AG20443 (cell line): ENCODE results near the gene PEMT.
A peak's percentile ranks its signal among the peaks of the same experiment; 100 is the strongest.

Source experiments
- DNase-seq: peaks from one replicate; pipeline ENCODE4 v3.0.0; 2012; ENCODE audit warnings: low spot score, mixed read lengths

The PEMT gene

DNA sequence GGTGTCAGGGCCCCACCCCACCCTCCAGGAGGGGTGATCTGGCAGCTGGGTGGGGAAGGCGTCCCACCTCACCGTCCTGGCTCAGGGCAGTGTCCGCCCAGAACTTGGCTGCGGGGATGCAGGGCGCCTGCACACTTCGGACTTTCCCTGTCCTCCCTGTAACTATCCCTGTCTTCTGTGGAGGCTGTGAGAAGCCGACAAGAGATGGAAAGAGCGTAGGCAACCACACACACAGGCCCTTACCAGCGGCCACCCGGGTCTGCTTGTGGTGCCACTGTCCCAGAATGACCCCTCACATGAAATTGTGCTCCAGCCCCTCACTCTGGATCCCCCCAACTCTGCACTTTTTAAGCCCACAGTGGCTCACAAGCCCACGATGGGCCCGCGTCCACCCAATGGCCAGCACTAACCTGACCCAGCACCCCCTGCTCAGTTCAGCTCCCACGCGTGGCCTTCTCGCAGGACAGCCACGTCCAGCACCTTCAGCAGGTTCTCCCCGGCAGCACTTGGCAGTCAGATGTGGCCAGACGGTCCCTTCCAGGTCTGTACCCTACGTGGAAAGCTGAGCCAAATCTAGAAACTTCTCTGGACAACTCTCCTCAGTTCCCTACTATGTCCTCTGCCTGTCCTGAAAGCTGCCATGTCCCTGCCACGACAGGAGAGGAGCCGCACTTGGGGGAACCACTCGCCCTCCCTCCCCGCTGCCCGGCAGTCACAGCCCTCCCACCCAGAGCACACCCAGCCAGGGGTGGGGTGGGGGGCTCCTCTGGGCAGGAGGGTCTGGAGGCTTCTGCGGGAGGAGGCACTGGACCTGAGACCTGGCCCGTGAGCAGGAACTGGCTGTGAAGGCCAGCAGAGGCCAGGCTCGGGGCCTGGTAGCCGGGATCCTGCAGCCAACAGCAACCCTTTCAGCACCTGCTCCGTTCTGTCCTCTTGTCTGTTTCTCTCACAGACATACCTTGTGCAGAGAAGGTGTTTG is 38.0 kb downstream of the PEMT start:
- DNase-seq: no peak

DNA sequence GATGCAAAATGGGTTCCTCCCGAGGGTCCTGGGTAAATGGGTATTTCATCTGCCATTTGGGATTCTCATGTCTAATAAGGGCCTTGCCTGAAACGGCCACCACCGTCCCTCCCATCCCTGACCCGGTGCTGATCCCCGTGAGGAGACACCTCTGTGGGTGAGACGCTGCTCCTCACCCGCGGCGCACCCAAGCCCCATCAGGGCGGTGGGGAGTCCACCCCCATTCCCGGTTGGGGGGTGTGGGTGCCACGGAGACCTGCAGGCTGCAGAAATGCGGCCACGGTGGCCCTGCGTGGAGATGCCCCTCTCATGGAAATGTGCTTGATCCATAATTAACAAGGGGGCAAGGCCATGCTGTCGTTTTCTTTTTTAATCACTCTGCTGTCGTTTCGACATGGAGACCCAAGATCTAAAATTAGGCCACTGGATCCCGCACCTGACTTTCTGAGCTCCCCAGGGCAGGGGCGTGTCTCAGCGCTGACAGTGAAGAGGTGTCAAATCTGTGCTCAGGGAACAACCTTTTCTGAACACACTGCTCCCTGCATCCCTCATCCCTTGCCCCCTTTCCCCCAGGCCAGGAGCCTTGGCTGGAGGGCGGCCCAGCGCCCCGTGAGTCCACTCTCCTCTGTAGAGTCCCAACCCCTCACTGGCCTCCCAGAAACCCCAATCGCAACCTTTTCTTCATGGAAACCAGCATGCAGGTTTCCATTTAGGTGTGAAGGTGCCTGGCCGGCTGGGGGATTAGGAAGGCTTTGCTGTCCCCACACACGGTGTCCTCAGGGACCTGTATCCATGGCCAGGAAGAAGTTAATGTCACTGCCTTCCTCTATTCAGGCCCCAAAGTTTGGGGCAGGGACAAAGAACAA is 38.9 kb downstream of the PEMT start:
- DNase-seq: no peak

DNA sequence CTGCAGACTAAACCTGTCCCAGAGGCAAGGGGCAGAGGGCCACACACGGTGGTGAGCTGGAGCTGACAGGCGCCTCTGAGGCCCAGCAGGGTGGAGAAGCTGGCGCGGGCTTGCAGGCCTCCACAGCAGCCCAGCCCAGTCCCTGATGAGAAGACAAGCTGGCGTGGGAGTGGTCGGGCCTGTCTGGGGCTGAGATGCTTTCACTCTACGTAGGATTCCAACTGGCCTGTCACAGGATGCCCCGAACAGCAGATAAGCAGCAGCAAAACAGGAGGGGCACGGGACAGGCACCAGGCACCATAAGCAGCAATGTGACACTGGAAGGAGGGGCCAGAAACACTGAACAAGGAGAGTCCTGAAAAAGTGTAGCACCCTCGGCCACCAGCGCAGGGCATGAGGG is 40.1 kb downstream of the PEMT start:
- DNase-seq: peak; percentile 69

DNA sequence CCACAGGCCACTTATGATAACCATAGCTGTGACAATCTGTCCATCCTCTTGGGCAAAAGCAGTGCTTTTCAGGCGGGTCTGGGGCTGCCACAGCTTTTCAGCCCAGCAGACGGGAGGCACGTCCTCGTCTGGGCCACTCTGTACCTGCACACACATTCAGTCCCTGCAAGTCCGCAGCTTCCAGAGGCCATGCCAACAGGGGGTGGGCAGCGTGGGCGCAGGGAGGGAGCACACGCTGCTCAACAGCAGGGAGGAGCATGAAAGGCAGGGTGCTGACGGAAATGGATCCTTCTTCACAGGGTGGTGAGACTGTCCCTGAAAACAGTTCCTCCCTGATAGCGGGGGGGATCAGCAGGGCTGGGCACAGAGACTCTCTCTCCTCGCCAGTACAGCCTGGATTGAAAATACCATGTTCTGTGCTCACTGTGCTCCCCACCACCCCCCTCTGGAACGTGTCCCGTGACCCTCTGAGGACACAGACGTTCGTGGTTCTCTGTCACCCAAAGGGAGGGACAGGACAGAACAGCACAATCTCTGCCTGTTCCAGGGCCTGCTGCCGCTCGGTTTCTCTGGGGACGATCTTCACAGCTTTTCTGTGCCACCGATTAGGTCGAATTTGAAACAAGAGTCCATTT is 41.7 kb downstream of the PEMT start:
- no peak for DNase-seq

DNA sequence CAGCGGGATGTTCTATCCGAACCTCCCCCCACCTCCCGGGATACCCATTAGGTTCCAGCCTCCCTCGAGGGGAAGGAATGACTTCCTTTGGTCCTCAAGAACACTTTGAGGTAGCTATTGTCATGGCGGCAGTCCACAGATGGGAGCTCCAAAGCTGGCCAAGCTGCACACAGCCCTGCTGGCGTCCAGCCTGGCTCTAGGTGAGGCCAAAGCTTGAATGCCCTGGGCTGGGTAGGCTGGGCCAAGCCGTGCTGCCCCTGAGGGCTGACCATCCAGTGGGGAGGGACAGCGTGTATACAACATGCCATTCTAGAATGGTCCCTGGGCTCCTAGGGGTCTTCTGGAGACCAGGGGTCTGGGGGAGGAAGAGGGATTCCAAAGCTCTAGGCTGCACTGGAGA is 43.5 kb downstream of the PEMT start:
- no peak for DNase-seq

DNA sequence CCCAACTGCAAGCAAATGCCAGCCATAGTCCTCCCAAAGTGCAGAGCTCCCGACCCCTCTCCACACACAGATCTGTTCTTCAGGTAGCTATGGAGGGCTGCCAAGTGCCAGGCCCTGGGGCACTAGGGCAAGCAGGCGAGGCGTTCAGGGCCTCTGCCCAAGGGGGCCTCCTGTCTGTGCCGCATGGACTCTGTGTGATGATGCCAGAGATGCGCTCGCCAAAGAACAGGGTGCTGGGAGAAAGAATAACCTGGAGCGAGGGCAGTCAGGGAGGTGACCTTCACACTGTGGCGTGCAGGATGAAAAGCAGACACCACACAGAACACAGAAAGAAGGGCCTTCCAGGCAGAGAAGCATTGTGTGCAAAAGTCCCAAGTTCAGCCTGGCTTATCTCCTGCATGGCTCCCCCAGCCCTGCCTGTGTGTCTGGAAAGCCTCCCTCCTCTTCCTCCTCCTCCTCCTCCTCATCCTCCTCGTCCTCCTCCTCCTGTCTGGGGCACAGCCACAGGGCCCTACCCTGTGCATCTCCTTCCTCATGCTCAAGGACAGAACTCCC is 44.2 kb downstream of the PEMT start:
- no peak for DNase-seq

DNA sequence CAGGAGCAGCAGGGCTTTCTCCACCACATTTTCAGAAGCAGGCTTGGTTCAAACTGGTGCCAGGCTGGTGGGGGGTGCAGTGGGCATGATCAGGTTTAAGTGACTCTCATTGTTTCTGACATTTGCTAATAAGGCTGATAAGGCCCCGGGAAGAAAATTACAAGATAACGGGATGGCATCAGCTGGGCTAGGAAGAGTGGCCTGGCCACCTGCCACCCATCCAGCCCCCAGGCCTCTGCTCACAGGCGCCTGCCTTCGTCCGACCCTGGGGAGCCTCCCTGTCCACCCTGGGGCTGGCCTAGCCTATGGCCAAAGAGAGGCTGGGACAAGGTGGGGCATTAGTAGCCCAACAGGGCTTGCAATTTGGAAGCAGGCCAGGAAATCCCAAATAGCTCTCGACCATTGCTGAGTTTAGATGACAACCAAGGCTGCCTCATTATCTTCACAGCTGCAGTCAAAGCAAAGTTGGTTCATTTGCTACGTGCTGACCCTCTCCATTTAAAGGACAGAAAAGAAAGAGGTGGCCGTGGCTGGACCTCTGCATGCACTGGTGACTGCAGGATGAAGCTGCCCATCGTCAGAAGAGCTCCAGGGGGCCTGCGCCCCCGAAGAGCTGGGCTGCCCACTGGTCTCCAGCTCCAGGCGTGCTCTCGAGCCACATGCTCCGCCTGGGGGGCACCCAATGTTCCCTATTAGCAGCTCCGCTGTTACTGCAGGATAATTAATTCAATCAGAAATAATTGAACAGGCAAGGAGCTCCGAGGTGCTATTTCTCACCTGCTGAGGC is 44.9 kb downstream of the PEMT start:
- DNase-seq: no peak

DNA sequence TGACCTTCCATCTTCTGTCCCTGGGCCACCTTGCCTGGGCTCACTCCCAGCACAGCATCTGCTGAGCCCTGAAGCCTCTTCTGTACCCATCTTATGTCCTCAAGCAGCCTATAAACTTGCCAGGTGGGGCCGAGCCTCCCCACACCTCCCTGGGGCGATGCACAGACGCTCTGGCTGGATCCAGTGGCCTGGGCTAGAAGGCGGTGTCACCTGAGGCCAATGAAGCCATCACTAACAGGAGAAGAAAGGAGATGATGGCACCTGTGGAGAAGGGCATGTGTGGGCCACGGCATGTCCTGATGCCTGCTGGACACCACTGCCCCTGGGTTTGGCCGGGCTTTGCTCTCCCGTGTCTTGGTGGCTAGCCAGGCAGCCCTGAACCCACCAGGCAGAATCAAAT is 45.5 kb downstream of the PEMT start:
- no peak for DNase-seq

DNA sequence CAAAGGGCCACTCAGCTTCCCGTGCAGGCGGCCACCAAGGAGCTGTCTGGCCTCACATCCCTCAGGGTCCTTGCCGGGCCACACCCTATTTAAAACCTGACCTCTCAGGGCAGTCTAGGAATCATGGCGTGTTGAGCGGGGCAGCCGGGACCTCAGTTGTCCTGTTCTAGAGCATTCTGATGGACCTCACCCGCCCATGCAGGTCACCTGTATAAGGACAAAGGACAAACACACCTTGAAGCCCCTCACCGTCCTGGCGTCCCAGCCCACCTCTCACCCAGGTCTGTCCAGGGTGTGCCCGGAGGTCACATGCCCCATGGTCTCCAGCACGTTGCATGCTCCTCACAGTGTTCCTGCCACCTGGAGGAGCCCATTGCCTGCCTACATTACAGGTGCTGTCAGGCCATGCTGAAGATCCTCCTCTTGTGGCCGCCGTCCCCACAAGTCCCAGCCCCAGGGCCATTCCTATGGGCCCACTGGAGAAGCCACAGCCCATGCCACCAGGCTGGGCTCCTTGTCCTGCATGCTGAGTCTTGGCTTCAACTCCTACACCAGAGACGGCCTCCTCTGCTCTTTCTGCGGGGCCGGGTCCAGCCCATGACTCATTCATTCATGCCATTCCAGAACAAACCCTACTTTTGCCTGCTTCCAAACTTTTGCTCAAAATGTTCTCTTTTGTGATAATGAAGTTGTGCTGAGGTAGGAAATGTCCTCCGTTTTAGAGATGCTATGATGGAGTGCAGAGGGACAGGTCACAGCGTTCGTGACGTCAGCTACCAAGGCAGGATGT is 46.3 kb downstream of the PEMT start:
- DNase-seq: peak; percentile 93

DNA sequence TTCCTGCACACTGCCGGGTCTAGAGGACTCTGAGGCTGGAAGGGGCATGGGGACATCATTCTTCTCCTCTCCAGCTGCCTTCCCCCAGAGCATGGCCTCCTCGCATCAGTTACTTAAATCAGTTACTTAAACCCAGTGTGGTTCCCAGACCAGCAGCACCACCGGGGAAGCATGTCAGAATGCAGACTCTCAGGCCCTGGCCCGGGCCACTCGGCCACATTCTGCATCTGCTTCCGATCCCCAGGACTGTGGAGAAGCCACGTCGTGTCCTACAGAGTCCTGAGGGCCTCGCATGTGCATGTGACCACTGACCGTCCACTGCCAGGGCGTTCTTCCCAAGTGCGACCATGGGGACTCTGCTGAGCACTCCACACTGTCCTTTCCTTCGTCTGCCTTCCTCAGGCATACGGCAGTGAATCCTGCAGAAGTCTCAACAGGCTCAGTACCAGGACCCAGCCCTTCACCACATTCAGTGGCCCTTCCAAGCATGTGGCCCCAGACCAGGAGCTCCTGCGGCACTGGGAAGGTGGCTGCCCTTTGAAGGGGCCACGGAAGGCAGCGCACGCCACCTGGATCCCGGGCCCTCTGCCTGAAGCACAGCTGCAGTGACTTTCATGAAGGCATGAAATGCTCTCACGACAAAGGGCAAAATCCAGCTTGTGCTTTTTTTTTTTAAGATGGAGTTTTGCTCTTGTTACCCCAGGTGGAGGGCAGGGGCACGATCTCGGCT is 48.4 kb downstream of the PEMT start:
- DNase-seq: no peak

DNA sequence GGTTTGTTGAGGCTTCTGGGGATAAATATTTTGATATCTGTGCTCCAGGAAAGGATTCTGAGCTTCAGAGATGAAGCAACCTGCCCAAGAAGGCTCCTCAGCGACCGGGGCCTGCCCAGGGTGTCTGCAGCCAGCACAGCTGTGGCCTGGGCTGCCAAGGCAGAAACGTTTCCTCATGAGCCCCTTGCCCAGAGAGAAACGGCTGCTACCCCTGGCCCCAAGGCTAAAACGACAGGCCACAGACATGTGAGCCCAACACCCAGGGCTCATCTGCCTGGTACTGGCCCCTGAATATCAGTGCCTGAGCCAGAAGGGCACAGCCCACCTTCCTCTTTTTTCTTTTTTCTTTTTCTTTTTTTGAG is 49.9 kb downstream of the PEMT start:
- DNase-seq: no peak

DNA sequence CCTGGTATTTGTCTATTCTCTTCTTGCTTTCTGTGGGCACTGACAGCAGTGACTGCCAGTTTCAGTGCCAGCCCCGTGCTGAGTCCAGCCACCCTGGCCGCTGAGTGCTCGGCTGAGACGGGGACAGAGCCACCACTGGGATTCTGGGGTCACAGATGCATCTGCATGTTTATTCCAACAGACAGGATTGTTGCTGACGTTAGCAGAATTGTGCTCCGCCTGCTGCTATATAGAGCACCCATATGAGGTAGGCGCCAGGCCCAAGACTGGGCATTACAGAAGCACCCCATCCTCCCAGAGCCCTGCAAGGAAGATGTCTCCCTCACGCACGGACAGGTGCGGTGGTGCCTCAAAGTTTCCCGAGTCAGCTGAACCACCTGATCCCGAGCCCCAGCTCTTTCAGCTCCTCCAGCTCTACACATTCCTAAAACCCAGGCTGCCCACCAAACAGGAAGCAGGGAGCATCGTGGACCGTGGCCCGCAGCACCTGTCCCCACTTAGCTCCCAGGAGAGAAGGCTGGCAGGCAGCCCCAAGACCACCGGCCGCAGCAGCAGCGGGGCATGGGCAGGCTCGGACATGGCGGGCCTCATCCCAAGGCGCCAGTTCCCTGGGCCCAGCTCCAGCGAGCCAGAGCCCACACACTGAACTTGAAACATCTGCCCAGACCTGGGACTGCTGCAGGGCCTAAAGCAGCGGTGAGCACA is 50.4 kb downstream of the PEMT start:
- no peak for DNase-seq

DNA sequence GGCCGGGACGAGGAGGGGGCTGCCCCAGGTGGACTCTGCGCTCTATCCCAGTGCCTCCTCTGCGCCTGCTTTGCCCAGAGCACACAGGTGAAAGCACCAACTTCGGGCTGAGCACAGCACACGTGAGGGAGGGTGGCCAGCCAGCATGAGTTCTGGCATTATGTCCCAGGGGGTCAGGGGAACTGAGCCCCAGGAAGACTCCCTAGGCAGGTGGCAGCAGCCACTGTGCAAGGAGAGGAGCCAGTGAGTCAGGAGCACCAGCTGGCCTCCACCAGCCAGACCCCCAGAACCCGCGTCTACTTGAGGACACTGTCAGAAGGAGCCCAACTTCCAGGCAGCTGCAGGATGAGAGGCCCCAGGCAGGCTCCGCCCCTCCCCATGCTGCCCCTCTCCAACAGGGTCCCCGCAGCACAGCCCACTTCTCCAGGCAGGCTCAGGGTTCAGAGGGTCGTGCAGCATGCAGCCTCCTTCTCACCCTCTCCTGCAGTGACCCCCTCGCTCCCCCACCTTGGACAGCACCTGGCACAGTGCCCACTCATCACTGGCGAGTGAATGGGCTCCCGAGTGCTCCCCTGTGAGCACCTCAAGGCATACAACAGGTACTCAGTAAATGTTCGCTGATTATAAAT is 51.1 kb downstream of the PEMT start:
- DNase-seq: no peak

DNA sequence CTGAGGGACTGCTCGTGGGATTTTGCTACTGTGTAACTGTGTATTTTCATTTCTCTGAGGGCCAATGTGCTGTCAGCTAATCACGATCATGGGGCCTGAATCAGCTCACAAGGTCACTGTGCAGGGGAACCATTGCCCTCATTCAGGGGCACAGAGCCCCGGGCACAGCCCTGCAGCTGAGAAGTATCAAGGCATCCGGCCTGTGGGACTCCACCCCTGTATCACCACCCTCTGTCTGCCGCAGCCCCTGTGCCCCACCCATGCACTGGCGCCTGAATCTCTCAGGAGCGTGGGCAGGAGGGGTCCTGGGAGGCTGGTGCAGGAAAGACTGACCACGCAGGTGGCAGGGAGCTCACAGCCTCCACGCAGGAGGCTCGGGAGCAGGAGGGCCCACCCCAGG is 51.9 kb downstream of the PEMT start:
- DNase-seq: no peak

DNA sequence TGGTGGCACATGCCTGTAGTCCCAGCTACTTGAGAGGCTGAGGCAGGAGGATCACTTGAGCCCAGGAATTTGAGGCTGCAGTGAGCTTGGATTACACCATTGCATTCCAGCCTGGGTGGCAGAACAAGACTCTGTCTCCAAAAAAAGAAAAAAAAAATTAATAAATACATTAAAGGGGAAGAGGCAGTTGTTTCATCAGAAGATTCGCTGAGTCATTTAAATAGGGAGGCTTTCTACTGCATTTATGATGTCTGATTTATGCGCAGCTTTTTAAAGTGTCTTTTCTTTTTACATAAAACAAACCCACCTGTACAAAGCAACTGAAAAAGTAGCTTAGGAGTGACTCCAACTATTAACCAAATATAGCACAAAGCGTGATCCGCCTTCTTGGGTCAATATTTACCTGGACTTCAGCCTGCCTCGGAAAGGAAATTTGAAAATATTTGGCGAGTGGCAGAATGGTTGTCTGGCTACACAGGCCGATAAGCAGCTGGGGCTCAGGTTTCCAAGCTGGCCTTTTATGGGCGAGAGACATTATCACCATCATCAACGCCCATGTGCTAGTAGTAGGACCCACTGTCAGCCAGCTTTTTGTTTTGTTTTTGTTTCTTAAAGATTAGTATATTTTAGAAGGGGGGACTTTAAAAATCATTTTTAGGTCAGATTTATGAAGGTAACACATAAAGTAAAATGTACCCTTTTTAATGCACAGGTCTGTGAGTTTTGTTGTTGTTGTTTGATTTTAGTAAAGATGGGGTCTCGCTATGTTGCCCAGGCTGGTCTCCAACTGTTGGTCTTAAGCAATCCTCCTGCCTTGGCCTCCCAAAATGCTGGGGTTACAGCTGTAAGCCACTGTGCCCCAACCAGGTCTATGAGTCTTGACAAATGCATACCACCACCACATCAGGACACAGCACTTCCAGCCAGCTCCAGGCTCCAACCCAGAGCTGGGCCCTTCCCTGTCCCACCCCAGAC is 52.8 kb downstream of the PEMT start:
- DNase-seq: no peak

DNA sequence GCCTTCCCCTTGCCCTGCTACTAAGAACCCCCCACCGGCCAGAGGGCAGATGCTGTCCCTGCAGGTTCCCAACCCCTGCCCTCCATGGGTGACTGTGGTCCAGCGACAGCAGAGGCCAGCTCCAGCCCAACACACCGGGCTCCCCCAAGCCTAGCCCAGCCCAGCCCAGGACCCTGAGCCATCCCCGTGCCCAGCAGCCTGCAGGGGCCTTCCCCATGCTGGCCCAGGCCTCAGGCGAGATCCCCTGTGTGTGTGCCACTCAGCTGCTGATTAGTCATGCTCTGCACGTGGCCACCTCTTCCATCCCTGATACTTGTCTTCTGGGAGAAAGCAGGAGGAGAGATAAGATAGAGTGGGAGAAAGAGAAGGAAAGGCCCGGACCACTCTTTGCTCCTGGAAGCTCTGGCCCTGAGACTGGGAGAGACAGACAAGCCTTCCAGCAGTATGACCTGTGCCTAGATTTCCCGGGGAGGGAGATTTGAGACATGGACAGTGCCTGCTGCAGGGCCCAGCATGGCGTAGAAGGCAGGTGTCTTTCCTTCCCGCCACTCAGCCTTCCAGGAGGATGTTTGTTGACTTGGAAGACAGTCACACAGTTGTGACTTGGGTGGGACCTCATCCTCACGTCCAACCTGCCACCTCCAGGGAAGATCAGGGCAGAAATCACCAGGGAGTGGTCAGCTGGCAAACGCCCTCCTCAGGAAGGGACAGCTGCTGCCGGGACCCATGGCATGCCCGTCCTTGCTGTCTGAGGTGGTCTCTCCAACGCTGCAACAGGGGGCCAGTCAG is 54.0 kb downstream of the PEMT start:
- DNase-seq: no peak

DNA sequence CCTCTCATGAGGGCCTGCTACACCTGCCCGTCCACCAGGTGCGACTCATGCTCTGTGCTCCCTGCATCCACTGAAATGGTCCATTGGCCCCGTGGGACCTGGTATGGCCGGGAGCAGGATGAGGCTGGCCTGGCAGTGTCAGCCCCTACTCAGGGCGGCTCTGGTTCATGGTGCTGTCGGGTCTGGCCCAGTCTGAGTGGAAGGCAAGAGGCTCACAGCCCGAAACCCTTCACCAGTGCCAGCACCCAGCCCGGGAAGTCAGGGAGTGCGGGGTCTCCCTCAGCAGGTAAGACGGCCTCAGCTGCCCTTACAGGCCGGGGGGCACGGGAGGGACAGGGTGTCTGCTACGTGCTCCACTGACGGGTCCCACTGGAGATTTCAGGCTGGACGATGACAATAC is 54.8 kb downstream of the PEMT start:
- DNase-seq: no peak
